Measurements from ENCODE around the gene NKX2-1. TPM values are rescaled to one million over a fixed set of nuclear protein-coding genes. Genes with fewer than 3 reads are reported as not detected.
"Not testable (repeated sequence)": the region's sequence is repeated elsewhere in the genome, so short reads cannot be mapped to it uniquely, and the experiment has no call there.

Gene NKX2-1
- total and polyA plus RNA-seq, 7 experiments from 2014 or later: not detected

GRCh38 chr14:36495666-36496065, 24.4 kb downstream of the NKX2-1 start:
- ChIA-PET CTCF (no interaction called here), POLR2A (no interaction called here)
- Mint-ChIP-seq H3K27me3 (peaks cover 46 to 59% (median 51%) of the 10 kb centered on the region in 5 donors), H3K4me1 (no peaks in the 10 kb centered on the region), H3K4me3 (no peak overlapping the region), H3K9me3 (peaks cover 0 to 4% (median 0%) of the 10 kb centered on the region in 11 donors), H3K36me3 (no peaks in the 10 kb centered on the region), H3K27ac (no peak overlapping the region)
- DNase-seq (no peak), ATAC-seq (no peak)
- Histone ChIP-seq H3K9me3 (ENCODE audit: control insufficient read depth in 2 of 3, low read length in 3 of 3) (no peaks in the 10 kb centered on the region), H3K36me3 (ENCODE audit: control insufficient read depth in 2 of 3, insufficient read depth in 3 of 3, low read length in 3 of 3) (no peaks in the 10 kb centered on the region), H3K27ac (ENCODE audit: low read depth, low read length) (no peak overlapping the region), H3K4me3 (ENCODE audit: low read length) (no peak overlapping the region), H3K27me3 (ENCODE audit: control insufficient read depth in 2 of 2, insufficient read depth in 2 of 2, low read length in 2 of 2) (peaks cover 0 to 7% of the 10 kb centered on the region in 2 donors), H3K4me1 (ENCODE audit: control insufficient read depth in 2 of 2, insufficient read depth in 2 of 2, low read length in 2 of 2) (no peaks in the 10 kb centered on the region)
- intact Hi-C loops (cut with micrococcal nuclease): no loop called here

GRCh38 chr14:36493761-36494160, 26.3 kb downstream of the NKX2-1 start:
- no peak for DNase-seq
- H3K4me1 ChIP-seq (ENCODE audit: control insufficient read depth in 2 of 2, insufficient read depth in 2 of 2, low read length in 2 of 2): no peaks in the 10 kb centered on the region
- no peak overlapping the region for H3K4me3 ChIP-seq (ENCODE audit: low read length)
- H3K27ac ChIP-seq (ENCODE audit: low read depth, low read length): no peak overlapping the region
- Mint-ChIP-seq H3K9me3 (peaks cover 0 to 4% (median 0%) of the 10 kb centered on the region in 11 donors), H3K4me1 (no peaks in the 10 kb centered on the region), H3K27me3 (peaks cover 33 to 50% (median 43%) of the 10 kb centered on the region in 5 donors), H3K27ac (no peak overlapping the region), H3K4me3 (no peak overlapping the region), H3K36me3 (no peaks in the 10 kb centered on the region)
- peaks cover 0 to 7% of the 10 kb centered on the region in 2 donors for H3K27me3 ChIP-seq (ENCODE audit: control insufficient read depth in 2 of 2, insufficient read depth in 2 of 2, low read length in 2 of 2)
- ChIA-PET CTCF (no interaction called here), POLR2A (no interaction called here)
- H3K36me3 ChIP-seq (ENCODE audit: control insufficient read depth in 2 of 3, insufficient read depth in 3 of 3, low read length in 3 of 3): no peaks in the 10 kb centered on the region
- ATAC-seq: no peak
- H3K9me3 ChIP-seq (ENCODE audit: control insufficient read depth in 2 of 3, low read length in 3 of 3): no peaks in the 10 kb centered on the region
- intact Hi-C loops (cut with micrococcal nuclease): no loop called here

- no peak overlapping the region for H3K27ac Mint-ChIP-seq
- peaks cover under 1 to 60% (median 49%) of the 10 kb centered on the region in 5 donors for H3K27me3 Mint-ChIP-seq
- ATAC-seq (no peak), DNase-seq (no peak)
- no peaks in the 10 kb centered on the region for H3K9me3 Mint-ChIP-seq
- no peak overlapping the region for H3K27ac ChIP-seq (ENCODE audit: low read depth, low read length)
- no peaks in the 10 kb centered on the region for H3K4me1 ChIP-seq (ENCODE audit: control insufficient read depth in 2 of 2, insufficient read depth in 2 of 2, low read length in 2 of 2)
- H3K27me3 ChIP-seq (ENCODE audit: control insufficient read depth in 2 of 2, insufficient read depth in 2 of 2, low read length in 2 of 2): peaks cover 0 to under 1% of the 10 kb centered on the region in 2 donors
- H3K36me3 Mint-ChIP-seq: no peaks in the 10 kb centered on the region
- H3K4me3 Mint-ChIP-seq: no peak overlapping the region
- H3K4me1 Mint-ChIP-seq: no peaks in the 10 kb centered on the region
- intact Hi-C loops (cut with micrococcal nuclease): no loop called here
- no peak overlapping the region for H3K4me3 ChIP-seq (ENCODE audit: low read length)
- CTCF ChIA-PET: no interaction called here
- no peaks in the 10 kb centered on the region for H3K9me3 ChIP-seq (ENCODE audit: control insufficient read depth in 2 of 3, low read length in 3 of 3)
- POLR2A ChIA-PET: no interaction called here
- no peaks in the 10 kb centered on the region for H3K36me3 ChIP-seq (ENCODE audit: control insufficient read depth in 2 of 3, insufficient read depth in 3 of 3, low read length in 3 of 3)
These were observed 34.3 kb downstream of the NKX2-1 start for GRCh38 chr14:36485773-36486172.

GRCh38 chr14:36479344-36479743, 40.7 kb downstream of the NKX2-1 start:
- intact Hi-C loops (cut with micrococcal nuclease): no loop called here
- peaks cover 0 to 13% (median 0%) of the 10 kb centered on the region in 11 donors for H3K9me3 Mint-ChIP-seq
- DNase-seq (no peak), ATAC-seq (no peak)
- H3K27ac Mint-ChIP-seq: no peak overlapping the region
- no peak overlapping the region for H3K27ac ChIP-seq (ENCODE audit: low read depth, low read length)
- CTCF ChIA-PET: no interaction called here
- H3K36me3 Mint-ChIP-seq: no peaks in the 10 kb centered on the region
- no peak overlapping the region for H3K4me3 ChIP-seq (ENCODE audit: low read length)
- H3K36me3 ChIP-seq (ENCODE audit: control insufficient read depth in 2 of 3, insufficient read depth in 3 of 3, low read length in 3 of 3): no peaks in the 10 kb centered on the region
- H3K27me3 ChIP-seq (ENCODE audit: control insufficient read depth in 2 of 2, insufficient read depth in 2 of 2, low read length in 2 of 2): no peaks in the 10 kb centered on the region
- no peaks in the 10 kb centered on the region for H3K4me1 ChIP-seq (ENCODE audit: control insufficient read depth in 2 of 2, insufficient read depth in 2 of 2, low read length in 2 of 2)
- no peaks in the 10 kb centered on the region for H3K9me3 ChIP-seq (ENCODE audit: control insufficient read depth in 2 of 3, low read length in 3 of 3)
- H3K4me1 Mint-ChIP-seq: no peaks in the 10 kb centered on the region
- POLR2A ChIA-PET: no interaction called here
- no peak overlapping the region for H3K4me3 Mint-ChIP-seq
- peaks cover 0 to 63% (median 33%) of the 10 kb centered on the region in 5 donors for H3K27me3 Mint-ChIP-seq

- POLR2A ChIA-PET: interaction anchor here (0.6 kb wide), 1 partner anchor 10 kb away, joined by 4 read pairs; no protein-coding TSS in a partner anchor
- no peaks in the 10 kb centered on the region for H3K36me3 Mint-ChIP-seq
- H3K4me1 Mint-ChIP-seq: no peaks in the 10 kb centered on the region
- no peaks in the 10 kb centered on the region for H3K27me3 ChIP-seq (ENCODE audit: control insufficient read depth in 2 of 2, insufficient read depth in 2 of 2, low read length in 2 of 2)
- DNase-seq: no peak
- no peak overlapping the region for H3K4me3 Mint-ChIP-seq
- no peaks in the 10 kb centered on the region for H3K36me3 ChIP-seq (ENCODE audit: control insufficient read depth in 2 of 3, insufficient read depth in 3 of 3, low read length in 3 of 3)
- ATAC-seq: no peak
- H3K9me3 Mint-ChIP-seq: peaks cover 0 to 13% (median 0%) of the 10 kb centered on the region in 11 donors
- no peaks in the 10 kb centered on the region for H3K4me1 ChIP-seq (ENCODE audit: control insufficient read depth in 2 of 2, insufficient read depth in 2 of 2, low read length in 2 of 2)
- CTCF ChIA-PET: interaction anchor here (0.7 kb wide), 1 partner anchor 273 kb away, joined by 3 read pairs; no protein-coding TSS in a partner anchor
- no peak overlapping the region for H3K27ac Mint-ChIP-seq
- no peak overlapping the region for H3K4me3 ChIP-seq (ENCODE audit: low read length)
- no peak overlapping the region for H3K27ac ChIP-seq (ENCODE audit: low read depth, low read length)
- peaks cover 0 to 61% (median 32%) of the 10 kb centered on the region in 5 donors for H3K27me3 Mint-ChIP-seq
- no peaks in the 10 kb centered on the region for H3K9me3 ChIP-seq (ENCODE audit: control insufficient read depth in 2 of 3, low read length in 3 of 3)
- intact Hi-C loops (cut with micrococcal nuclease): no loop called here
These were observed 41.2 kb downstream of the NKX2-1 start for GRCh38 chr14:36478782-36479181.

- no peak for DNase-seq
- H3K27me3 ChIP-seq (ENCODE audit: control insufficient read depth in 2 of 2, insufficient read depth in 2 of 2, low read length in 2 of 2): no peaks in the 10 kb centered on the region
- no peaks in the 10 kb centered on the region for H3K9me3 ChIP-seq (ENCODE audit: control insufficient read depth in 2 of 3, low read length in 3 of 3)
- H3K36me3 ChIP-seq (ENCODE audit: control insufficient read depth in 2 of 3, insufficient read depth in 3 of 3, low read length in 3 of 3): no peaks in the 10 kb centered on the region
- no peak for ATAC-seq
- ChIA-PET POLR2A (no interaction called here), CTCF (no interaction called here)
- peaks cover 3 to 51% (median 24%) of the 10 kb centered on the region in 5 donors for H3K27me3 Mint-ChIP-seq
- no peaks in the 10 kb centered on the region for H3K4me1 Mint-ChIP-seq
- intact Hi-C loops (cut with micrococcal nuclease): no loop called here
- H3K4me1 ChIP-seq (ENCODE audit: control insufficient read depth in 2 of 2, insufficient read depth in 2 of 2, low read length in 2 of 2): no peaks in the 10 kb centered on the region
- H3K36me3 Mint-ChIP-seq: no peaks in the 10 kb centered on the region
- no peak overlapping the region for H3K4me3 ChIP-seq (ENCODE audit: low read length)
- H3K4me3 Mint-ChIP-seq: no peak overlapping the region
- H3K27ac ChIP-seq (ENCODE audit: low read depth, low read length): no peak overlapping the region
- H3K9me3 Mint-ChIP-seq: peaks cover 0 to 15% (median 0%) of the 10 kb centered on the region in 11 donors
- H3K27ac Mint-ChIP-seq: no peak overlapping the region
These were observed 42.8 kb downstream of the NKX2-1 start for GRCh38 chr14:36477266-36477665.

- H3K27ac ChIP-seq (ENCODE audit: low read depth, low read length); H3K36me3 Mint-ChIP-seq; H3K36me3 ChIP-seq (ENCODE audit: control insufficient read depth in 2 of 3, insufficient read depth in 3 of 3, low read length in 3 of 3); DNase-seq; POLR2A ChIA-PET; H3K4me1 ChIP-seq (ENCODE audit: control insufficient read depth in 2 of 2, insufficient read depth in 2 of 2, low read length in 2 of 2); H3K4me3 Mint-ChIP-seq; H3K27ac Mint-ChIP-seq; H3K27me3 ChIP-seq (ENCODE audit: control insufficient read depth in 2 of 2, insufficient read depth in 2 of 2, low read length in 2 of 2); H3K9me3 ChIP-seq (ENCODE audit: control insufficient read depth in 2 of 3, low read length in 3 of 3); H3K4me1 Mint-ChIP-seq; ATAC-seq; intact Hi-C loops (cut with micrococcal nuclease); H3K4me3 ChIP-seq (ENCODE audit: low read length); CTCF ChIA-PET: not testable (repeated sequence)
- peaks cover 3 to 43% (median 20%) of the 10 kb centered on the region in 5 donors for H3K27me3 Mint-ChIP-seq
- peaks cover 0 to 17% (median 0%) of the 10 kb centered on the region in 11 donors for H3K9me3 Mint-ChIP-seq
These were observed 44.0 kb downstream of the NKX2-1 start for GRCh38 chr14:36476061-36476460.
